ENCODE results near the gene TERT. TPM values are rescaled to one million over a fixed set of nuclear protein-coding genes. Genes with fewer than 3 reads are reported as not detected.
A peak's percentile ranks its signal among the peaks of the same experiment; 100 is the strongest.

TERT gene
- total RNA-seq, 1 donor from 2014 or later, result not detected

- intact Hi-C loops (cut with DNase I), result no loop called here
- ATAC-seq (no peak), DNase-seq (ENCODE audit: missing footprints) (peak; percentile 54)
These were observed 88.1 kb downstream of the TERT start for GRCh38 chr5:1206521-1207412.

DNA sequence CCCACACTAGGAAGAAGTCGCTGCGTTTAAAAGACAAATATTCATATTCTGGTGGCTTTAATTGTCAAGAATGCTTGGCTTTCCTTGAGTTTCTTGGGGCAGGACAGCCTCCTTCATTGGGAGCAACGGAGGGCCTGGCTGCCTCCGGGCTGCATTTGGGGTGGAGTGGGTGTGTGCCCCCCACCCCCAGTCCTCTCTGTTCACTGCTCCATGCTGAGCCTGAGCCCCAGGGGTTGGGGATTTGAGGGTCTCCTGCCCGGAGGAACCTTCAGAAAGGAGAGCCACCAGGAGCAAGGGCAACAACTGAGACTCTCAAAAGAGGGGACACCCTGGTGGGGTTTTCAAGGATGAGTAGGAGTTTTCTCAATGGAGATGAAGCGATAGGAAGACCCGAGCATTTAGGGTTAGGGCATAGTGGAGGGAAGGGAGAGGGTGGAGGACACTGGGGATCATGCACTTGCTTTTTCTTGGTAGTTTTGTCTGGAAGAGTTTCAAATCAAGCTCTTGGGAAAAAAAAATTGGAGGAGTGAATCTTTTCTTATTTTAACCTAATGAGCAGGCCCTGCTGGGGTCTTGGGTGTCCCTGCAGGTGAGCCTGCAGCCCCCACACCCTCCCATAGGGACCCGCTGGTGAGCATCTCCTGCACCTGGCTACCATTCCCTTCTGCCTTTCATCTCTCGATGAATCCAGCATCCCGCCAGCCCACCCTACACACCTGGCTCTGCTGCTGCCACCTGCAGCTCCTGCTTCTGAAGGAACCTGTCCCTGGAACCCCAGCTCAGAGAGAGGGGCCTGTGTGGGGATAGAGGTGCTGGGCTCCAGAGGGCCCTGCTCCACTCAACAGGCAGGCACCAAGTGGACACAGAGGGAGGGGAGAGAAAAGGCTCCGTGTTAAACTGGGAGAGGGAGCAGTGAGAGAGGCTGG, 89.3 kb downstream of the TERT start:
- DNase-seq (ENCODE audit: missing footprints) (no peak), ATAC-seq (no peak)
- intact Hi-C loops (cut with DNase I), result no loop called here

- intact Hi-C loops (cut with DNase I), result no loop called here
- DNase-seq (ENCODE audit: missing footprints), result no peak
- ATAC-seq, result no peak
These were observed 90.1 kb downstream of the TERT start for GRCh38 chr5:1204693-1205242.

DNA sequence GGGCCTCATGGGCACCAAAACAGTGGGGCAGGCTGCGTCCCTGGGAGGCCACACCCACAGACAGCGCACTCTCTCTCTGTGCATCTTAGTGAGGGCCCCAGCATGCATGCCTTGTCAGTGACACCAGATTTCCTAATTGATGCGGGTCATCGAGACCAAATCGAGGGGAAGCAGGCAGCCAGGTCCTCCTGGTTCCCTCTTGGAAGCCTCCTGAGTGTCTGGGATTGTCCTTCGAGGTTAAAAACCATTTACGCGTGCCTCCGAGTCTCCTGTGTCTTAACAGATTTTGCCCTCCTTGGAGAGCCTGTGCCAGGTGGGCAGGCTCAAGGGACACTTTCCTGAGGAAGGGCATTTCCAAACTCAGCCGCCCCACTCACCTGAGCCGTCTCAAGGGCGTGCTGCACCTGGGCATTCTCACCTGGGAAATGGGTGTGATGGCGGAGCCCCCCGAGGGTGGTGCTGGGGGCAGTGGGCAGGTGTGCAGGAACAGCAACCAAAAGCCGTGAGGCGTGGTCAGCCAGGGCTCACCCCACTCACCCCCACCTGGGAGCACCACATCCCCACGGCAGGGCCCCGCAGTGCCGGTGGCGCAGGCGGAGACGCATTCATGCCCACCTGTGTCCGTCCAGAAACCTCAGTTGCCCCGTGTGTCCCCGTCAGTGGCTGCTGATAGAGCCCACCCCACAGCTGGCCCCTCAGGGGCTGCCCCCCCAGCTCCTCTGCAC, 90.7 kb downstream of the TERT start:
- ATAC-seq, result no peak
- peak; percentile 31 for DNase-seq (ENCODE audit: missing footprints)
- intact Hi-C loops (cut with DNase I), result no loop called here

DNA sequence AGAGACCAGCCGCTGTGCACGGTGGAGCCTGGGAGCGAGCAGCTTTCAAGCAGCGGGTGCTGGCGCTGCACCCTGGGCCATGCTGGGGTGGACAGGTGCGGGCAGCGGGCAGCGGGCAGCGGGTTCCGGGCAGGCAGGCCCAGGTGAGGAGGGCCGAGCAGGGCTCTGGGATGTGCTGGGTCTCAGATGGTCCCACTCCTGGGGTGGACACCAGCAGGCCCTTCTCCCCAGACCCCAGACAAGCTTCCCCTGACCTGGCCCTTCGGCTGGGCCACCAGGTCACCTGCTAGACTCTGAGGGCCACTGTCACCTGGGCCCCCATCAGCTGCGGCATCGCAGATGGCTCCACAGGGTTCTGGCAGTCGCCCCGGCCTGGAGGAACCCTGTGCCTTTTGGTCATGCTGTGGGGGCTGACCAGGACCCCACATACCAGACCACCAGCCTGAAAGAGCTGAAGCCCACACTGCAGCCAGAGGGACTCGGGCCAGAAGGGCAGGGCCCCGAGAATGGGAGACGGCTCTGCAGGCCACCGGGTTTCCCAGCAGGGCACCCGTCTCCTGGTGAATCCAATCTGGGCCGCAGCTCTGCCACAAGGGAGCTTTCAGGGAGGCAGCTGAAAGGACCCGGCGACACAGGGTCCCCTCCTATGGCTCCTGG, 91.4 kb downstream of the TERT start:
- peak; percentile 65 for DNase-seq (ENCODE audit: missing footprints)
- ATAC-seq, result no peak
- intact Hi-C loops (cut with DNase I), result no loop called here

Small RNA genes lying within 50 kb of the gene (microRNA-seq; reads per million reads assigned to microRNA genes)
- not detected for gene MIR4457

Other genes starting within 250 kb of the TERT start
- 179 TPM for gene SLC12A7, start 183.0 kb downstream of the TERT start, total RNA-seq
- not detected for gene SLC6A19, start 93.5 kb downstream of the TERT start, total RNA-seq
- gene SLC6A18, start 69.7 kb downstream of the TERT start, total RNA-seq, result not detected
- 33.3 TPM for gene CLPTM1L, start 50.0 kb upstream of the TERT start, total RNA-seq
- not detected for gene SLC6A3, start 150.4 kb upstream of the TERT start, total RNA-seq
- 13.4 TPM for gene LPCAT1, start 228.9 kb upstream of the TERT start, total RNA-seq

All from Right ventricle myocardium inferior (tissue), 1 donor.